ENCODE results near the gene RNASEH2B. TPM values are rescaled to one million over a fixed set of nuclear protein-coding genes. Genes with fewer than 3 reads are reported as not detected.

RNASEH2B gene
- total and polyA plus RNA-seq, 2 experiments from 2014 or later = 21.1 to 27.5 TPM

- TF ChIP-seq, protein P1, sequence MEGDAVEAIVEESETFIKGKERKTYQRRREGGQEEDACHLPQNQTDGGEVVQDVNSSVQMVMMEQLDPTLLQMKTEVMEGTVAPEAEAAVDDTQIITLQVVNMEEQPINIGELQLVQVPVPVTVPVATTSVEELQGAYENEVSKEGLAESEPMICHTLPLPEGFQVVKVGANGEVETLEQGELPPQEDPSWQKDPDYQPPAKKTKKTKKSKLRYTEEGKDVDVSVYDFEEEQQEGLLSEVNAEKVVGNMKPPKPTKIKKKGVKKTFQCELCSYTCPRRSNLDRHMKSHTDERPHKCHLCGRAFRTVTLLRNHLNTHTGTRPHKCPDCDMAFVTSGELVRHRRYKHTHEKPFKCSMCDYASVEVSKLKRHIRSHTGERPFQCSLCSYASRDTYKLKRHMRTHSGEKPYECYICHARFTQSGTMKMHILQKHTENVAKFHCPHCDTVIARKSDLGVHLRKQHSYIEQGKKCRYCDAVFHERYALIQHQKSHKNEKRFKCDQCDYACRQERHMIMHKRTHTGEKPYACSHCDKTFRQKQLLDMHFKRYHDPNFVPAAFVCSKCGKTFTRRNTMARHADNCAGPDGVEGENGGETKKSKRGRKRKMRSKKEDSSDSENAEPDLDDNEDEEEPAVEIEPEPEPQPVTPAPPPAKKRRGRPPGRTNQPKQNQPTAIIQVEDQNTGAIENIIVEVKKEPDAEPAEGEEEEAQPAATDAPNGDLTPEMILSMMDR (IDR thresholded peaks at IDR 0.05; ENCODE audit: low read depth, low read length) = no peak
- no peaks in the 10 kb centered on the region for H3K9me3 ChIP-seq (ENCODE audit: low read depth)
- H3K27ac ChIP-seq = no peak overlapping the region
- no peak for DNase-seq (ENCODE audit: low read depth in 1 of 2, low spot score in 1 of 2)
- H3K36me3 ChIP-seq = no peaks in the 10 kb centered on the region
- H3K27me3 ChIP-seq = no peaks in the 10 kb centered on the region
- H3K4me3 ChIP-seq = no peak overlapping the region
- H3K4me1 ChIP-seq (ENCODE audit: low read depth) = no peaks in the 10 kb centered on the region
Measured at GRCh38 chr13:50887151-50887550, 22.4 kb upstream of the RNASEH2B start.

- H3K4me1 ChIP-seq (ENCODE audit: low read depth) = peaks cover 1% of the 10 kb centered on the region
- TF ChIP-seq, protein P1 (IDR thresholded peaks at IDR 0.05; ENCODE audit: low read depth, low read length) = no peak
- DNase-seq (ENCODE audit: low read depth in 1 of 2, low spot score in 1 of 2) = no peak
- no peak overlapping the region for H3K27ac ChIP-seq
- H3K4me3 ChIP-seq = no peak overlapping the region
- no peaks in the 10 kb centered on the region for H3K36me3 ChIP-seq
- no peaks in the 10 kb centered on the region for H3K9me3 ChIP-seq (ENCODE audit: low read depth)
- no peaks in the 10 kb centered on the region for H3K27me3 ChIP-seq
Measured at GRCh38 chr13:50888362-50888761, 21.2 kb upstream of the RNASEH2B start.

DNA sequence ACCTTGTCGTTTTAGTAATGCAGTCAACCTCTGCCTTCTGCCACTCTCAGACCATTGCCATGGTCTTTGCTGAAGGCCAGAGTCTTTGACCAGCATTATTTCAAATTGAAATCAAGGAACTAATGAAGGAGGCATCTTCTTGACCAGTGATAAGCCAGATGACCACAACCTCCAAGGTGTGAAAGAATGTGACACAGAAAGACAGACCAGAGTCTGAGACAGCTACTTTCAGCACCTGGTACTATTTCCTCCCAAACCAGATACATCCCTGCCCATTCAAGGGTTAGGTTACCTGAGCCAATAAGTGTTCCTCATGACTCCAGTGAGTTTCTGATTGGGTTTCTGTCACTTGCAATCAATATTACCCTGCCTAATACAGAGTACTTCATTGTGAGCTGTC lies 20.3 kb upstream of the RNASEH2B start:
- TF ChIP-seq, protein P1 (IDR thresholded peaks at IDR 0.05; ENCODE audit: low read depth, low read length) = no peak
- Histone ChIP-seq H3K9me3 (ENCODE audit: low read depth) (no peaks in the 10 kb centered on the region), H3K4me1 (ENCODE audit: low read depth) (peaks cover 6% of the 10 kb centered on the region), H3K27me3 (no peaks in the 10 kb centered on the region), H3K4me3 (no peak overlapping the region), H3K36me3 (no peaks in the 10 kb centered on the region), H3K27ac (no peak overlapping the region)
- no peak for DNase-seq (ENCODE audit: low read depth in 1 of 2, low spot score in 1 of 2)

GRCh38 chr13:50891206-50891605 lies 18.4 kb upstream of the RNASEH2B start:
- no peak overlapping the region for H3K4me3 ChIP-seq
- no peaks in the 10 kb centered on the region for H3K27me3 ChIP-seq
- peaks cover 10% of the 10 kb centered on the region for H3K4me1 ChIP-seq (ENCODE audit: low read depth)
- no peak for DNase-seq (ENCODE audit: low read depth in 1 of 2, low spot score in 1 of 2)
- H3K36me3 ChIP-seq = no peaks in the 10 kb centered on the region
- H3K27ac ChIP-seq = no peak overlapping the region
- no peaks in the 10 kb centered on the region for H3K9me3 ChIP-seq (ENCODE audit: low read depth)
- TF ChIP-seq, protein P1 (IDR thresholded peaks at IDR 0.05; ENCODE audit: low read depth, low read length) = no peak

DNA sequence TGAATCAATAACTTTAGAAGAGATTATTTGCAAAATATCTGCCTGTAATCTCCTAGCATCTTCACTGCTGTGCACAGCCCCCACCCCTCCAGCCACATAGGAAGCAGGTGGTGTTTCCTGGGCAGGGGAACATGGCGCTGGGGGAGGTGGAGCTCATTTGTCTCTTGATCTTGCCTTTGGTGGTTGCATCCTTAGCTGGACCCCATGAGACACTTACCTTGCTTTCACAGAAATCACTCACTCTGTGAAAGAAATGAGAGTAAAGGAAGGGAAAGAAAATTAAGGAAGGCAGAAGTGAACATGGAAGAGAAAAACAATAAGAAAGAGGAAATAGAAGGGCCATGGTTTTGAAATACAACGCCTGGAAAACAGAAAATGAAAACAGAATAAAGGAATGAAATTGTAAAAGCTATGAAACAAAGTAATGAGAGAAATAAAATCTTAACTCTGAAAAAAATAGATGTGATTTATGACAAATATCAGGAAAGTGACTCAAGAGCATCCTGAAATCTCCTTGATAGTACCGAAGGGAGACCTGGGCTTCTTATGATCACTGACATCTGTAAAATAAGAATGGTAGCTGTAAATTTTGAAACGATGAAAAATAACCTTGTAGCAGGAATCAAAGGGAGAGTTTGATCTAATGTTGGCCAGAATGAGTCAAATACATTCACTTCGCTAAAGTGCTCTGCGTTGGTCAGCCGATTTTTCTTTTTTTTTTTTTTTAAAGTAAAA lies 17.2 kb upstream of the RNASEH2B start:
- TF ChIP-seq, protein P1 (IDR thresholded peaks at IDR 0.05; ENCODE audit: low read depth, low read length) = no peak
- H3K9me3 ChIP-seq (ENCODE audit: low read depth) = no peaks in the 10 kb centered on the region

More for the DNA sequence above, 17.2 kb upstream of the RNASEH2B start:
- DNase-seq (ENCODE audit: low read depth in 1 of 2, low spot score in 1 of 2) = no peak
- H3K36me3 ChIP-seq = no peaks in the 10 kb centered on the region
- no peaks in the 10 kb centered on the region for H3K27me3 ChIP-seq
- no peak overlapping the region for H3K27ac ChIP-seq
- H3K4me1 ChIP-seq (ENCODE audit: low read depth) = peaks cover 10% of the 10 kb centered on the region
- no peak overlapping the region for H3K4me3 ChIP-seq

Measured in cardiac muscle cell (in vitro differentiated cells and primary cell).